ENCODE results near the gene ZNF469. TPM values are rescaled to one million over a fixed set of nuclear protein-coding genes. Genes with fewer than 3 reads are reported as not detected.

ZNF469 gene
- total RNA-seq, 3 donors from 2014 or later, result 0.80 to 1.5 (median 0.98) TPM

GRCh38 chr16:88398874-88399178 is 16.1 kb downstream of the ZNF469 start:
- Histone ChIP-seq H3K27ac (no peak overlapping the region), H3K36me3 (no peaks in the 10 kb centered on the region), H3K4me3 (no peak overlapping the region), H3K27me3 (no peaks in the 10 kb centered on the region), H3K4me1 (no peaks in the 10 kb centered on the region), H3K9me3 (no peaks in the 10 kb centered on the region)
- intact Hi-C loops (cut with DNase I; ENCODE audit: low total_unique reads), result no loop called here
- no peak for DNase-seq (ENCODE audit: low spot score in 2 of 2)
- TF ChIP-seq POLR2AphosphoS5 (IDR thresholded peaks at IDR 0.05), result no peak
- no peak for TF ChIP-seq CTCF (IDR thresholded peaks at IDR 0.05)
- TF ChIP-seq POLR2A (IDR thresholded peaks at IDR 0.05), result no peak

- no peaks in the 10 kb centered on the region for H3K27me3 ChIP-seq
- no peaks in the 10 kb centered on the region for H3K9me3 ChIP-seq
- H3K4me3 ChIP-seq, result no peak overlapping the region
- no peak overlapping the region for H3K27ac ChIP-seq
- TF ChIP-seq POLR2A (IDR thresholded peaks at IDR 0.05), result no peak
- no peak for TF ChIP-seq CTCF (IDR thresholded peaks at IDR 0.05)
- TF ChIP-seq POLR2AphosphoS5 (IDR thresholded peaks at IDR 0.05), result no peak
- no peaks in the 10 kb centered on the region for H3K4me1 ChIP-seq
- H3K36me3 ChIP-seq, result no peaks in the 10 kb centered on the region
- intact Hi-C loops (cut with DNase I; ENCODE audit: low total_unique reads), result no loop called here
- DNase-seq (ENCODE audit: low spot score in 2 of 2), result no peak
Measured at GRCh38 chr16:88400186-88400585, 17.4 kb downstream of the ZNF469 start.

GRCh38 chr16:88401604-88402246 is 19.0 kb downstream of the ZNF469 start:
- intact Hi-C loops (cut with DNase I; ENCODE audit: low total_unique reads), result no loop called here
- Histone ChIP-seq H3K4me3 (no peak overlapping the region), H3K27me3 (no peaks in the 10 kb centered on the region), H3K27ac (no peak overlapping the region), H3K36me3 (no peaks in the 10 kb centered on the region), H3K4me1 (peaks cover 0 to 5% of the 10 kb centered on the region in 2 donors), H3K9me3 (no peaks in the 10 kb centered on the region)
- no peak for DNase-seq (ENCODE audit: low spot score in 2 of 2)
- no peak for TF ChIP-seq POLR2A (IDR thresholded peaks at IDR 0.05)
- TF ChIP-seq CTCF (IDR thresholded peaks at IDR 0.05), result no peak
- TF ChIP-seq POLR2AphosphoS5 (IDR thresholded peaks at IDR 0.05), result no peak

GRCh38 chr16:88402551-88403240 is 19.9 kb downstream of the ZNF469 start:
- no peaks in the 10 kb centered on the region for H3K27me3 ChIP-seq
- peaks cover 0 to 5% of the 10 kb centered on the region in 2 donors for H3K4me1 ChIP-seq
- H3K36me3 ChIP-seq, result no peaks in the 10 kb centered on the region
- H3K4me3 ChIP-seq, result no peak overlapping the region
- DNase-seq (ENCODE audit: low spot score in 2 of 2), result no peak
- TF ChIP-seq CTCF (IDR thresholded peaks at IDR 0.05), result no peak
- no peak for TF ChIP-seq POLR2AphosphoS5 (IDR thresholded peaks at IDR 0.05)
- TF ChIP-seq POLR2A (IDR thresholded peaks at IDR 0.05), result no peak
- no peaks in the 10 kb centered on the region for H3K9me3 ChIP-seq
- H3K27ac ChIP-seq, result no peak overlapping the region
- intact Hi-C loops (cut with DNase I; ENCODE audit: low total_unique reads), result no loop called here

GRCh38 chr16:88403794-88404581 is 21.2 kb downstream of the ZNF469 start:
- intact Hi-C loops (cut with DNase I; ENCODE audit: low total_unique reads), result no loop called here

More at GRCh38 chr16:88403794-88404581, 21.2 kb downstream of the ZNF469 start:
- Histone ChIP-seq H3K36me3 (no peaks in the 10 kb centered on the region), H3K27ac (no peak overlapping the region), H3K4me1 (peaks cover 0 to 5% of the 10 kb centered on the region in 2 donors), H3K27me3 (no peaks in the 10 kb centered on the region), H3K9me3 (no peaks in the 10 kb centered on the region), H3K4me3 (no peak overlapping the region)
- no peak for DNase-seq (ENCODE audit: low spot score in 2 of 2)
- TF ChIP-seq POLR2A (IDR thresholded peaks at IDR 0.05) (no peak), POLR2AphosphoS5 (IDR thresholded peaks at IDR 0.05) (no peak), CTCF (IDR thresholded peaks at IDR 0.05) (no peak)
